Left lobe of liver (tissue), 1 donor: ENCODE results near the gene MSS51. TPM values are rescaled to one million over a fixed set of nuclear protein-coding genes. Genes with fewer than 3 reads are reported as not detected.

Experiments used
- total RNA-seq: library from RNA; stranded (reverse); gene quantifications from one replicate; pipeline ENCODE4 v1.2.1, GENCODE V29; 2021
- donor health status: DM: no; HTN: yes; CAD: no.

MSS51 gene
- total RNA-seq, 1 donor from 2014 or later, result 0.50 TPM

Other genes with a start within 250 kb of the MSS51 start
- gene DNAJC9, start 186.3 kb downstream of the MSS51 start, total RNA-seq, result 5.8 TPM
- gene MRPS16, start 180.9 kb downstream of the MSS51 start, total RNA-seq, result 53.6 TPM
- 2.8 TPM for gene CFAP70, start 74.7 kb downstream of the MSS51 start, total RNA-seq
- 89.9 TPM for gene ANXA7, start 19.5 kb downstream of the MSS51 start, total RNA-seq
- 10.7 TPM for gene PPP3CB, start 62.5 kb upstream of the MSS51 start, total RNA-seq
- gene USP54, start 157.8 kb upstream of the MSS51 start, total RNA-seq, result 4.8 TPM
- gene MYOZ1, start 207.9 kb upstream of the MSS51 start, total RNA-seq, result not detected
- not detected for gene SYNPO2L, start 222.5 kb upstream of the MSS51 start, total RNA-seq